Endothelial cell of umbilical vein (primary cell): ENCODE data around the gene NEURL1B. TPM values are rescaled to one million over a fixed set of nuclear protein-coding genes. Genes with fewer than 3 reads are reported as not detected.
A peak's percentile ranks its signal among the peaks of the same experiment; 100 is the strongest.

ENCODE experiments used
- BruUV-seq: library from RNA; stranded (reverse); fragments of 400-500 nt; replicated peaks from 2 replicates; lab custom pipeline; 2021; lab: Mats Ljungman, UMichigan
- CTCF ChIA-PET: fragments of 300-600, 350-600 bp; sonication (Branson Sonifier 250); formaldehyde crosslinking; loops from one replicate; lab custom pipeline; 2021; ENCODE audit warnings: antibody characterized with exemption, inconsistent platforms; lab: Charles Lee
- POLR2A ChIA-PET: fragments of 300-600, 350-600 bp; sonication (Branson Sonifier 250); formaldehyde crosslinking; loops from one replicate; lab custom pipeline; 2021; ENCODE audit warnings: antibody characterized with exemption, inconsistent platforms; lab: Charles Lee
- DNase-seq: peaks from one replicate; pipeline ENCODE4 v3.0.0-alpha.2; 2011; ENCODE audit warnings: low read depth, low spot score
- FAIRE-seq: peaks from 2 replicates; lab custom pipeline; 2011; peaks lifted over from hg19 to GRCh38; lab: Jason Lieb, UNC
- H2AFZ ChIP-seq: 2 replicates; pipeline ENCODE4 v1.6.0; 2012; ENCODE audit warnings: low read depth, low read length, control low read depth, inconsistent platforms
- H3K27ac ChIP-seq: 2 replicates; pipeline ENCODE4 v1.5.1; 2011; ENCODE audit warnings: low read depth, mild to moderate bottlenecking, control low read depth, low read length, moderate library complexity; ENCODE audit not compliant: insufficient read depth
- H3K27me3 ChIP-seq, 2 experiments: 2 replicates each; pipeline versions ENCODE4 v1.6.0 to v1.6.1; 2011; ENCODE audit warnings: low read length in 2 of 2, mixed read lengths in 1 of 2; ENCODE audit not compliant: control insufficient read depth in 2 of 2, insufficient read depth in 2 of 2
- H3K36me3 ChIP-seq, 2 experiments: 2 replicates in 1 of 2; 3 replicates in 1 of 2; pipeline ENCODE4 v1.5.1; 2011; ENCODE audit warnings: low read length in 2 of 2, mild to moderate bottlenecking in 1 of 2, moderate library complexity in 1 of 2; ENCODE audit not compliant: control insufficient read depth in 2 of 2, insufficient read depth in 2 of 2; ENCODE audit errors: extremely low read depth in 1 of 2
- H3K4me1 ChIP-seq: 3 replicates; pipeline ENCODE4 v1.5.1; 2011; ENCODE audit warnings: mild to moderate bottlenecking, low read length; ENCODE audit not compliant: control insufficient read depth, insufficient read depth; ENCODE audit errors: extremely low read depth
- H3K4me2 ChIP-seq: 2 replicates; pipeline ENCODE4 v1.6.1; 2011; ENCODE audit warnings: low read length, control low read depth, mixed read lengths; ENCODE audit not compliant: insufficient read depth
- H3K4me3 ChIP-seq, 3 experiments: fragments of 200-600 bp in 1 of 3; sonication (generic), shearing (Covaris generic) in 1 of 3; replicated peaks in 1 of 3; 2 replicates each; pipeline ENCODE4 v1.5.1; 2011 to 2016; ENCODE audit warnings: control low read depth in 3 of 3, low read length in 3 of 3, mild to moderate bottlenecking in 2 of 3, inconsistent platforms in 1 of 3, low read depth in 1 of 3, moderate library complexity in 1 of 3; ENCODE audit not compliant: insufficient read depth in 1 of 3
- H3K79me2 ChIP-seq: 2 replicates; pipeline ENCODE4 v1.6.0; 2012; ENCODE audit warnings: low read length, inconsistent platforms; ENCODE audit not compliant: control insufficient read depth, insufficient read depth
- H3K9ac ChIP-seq: replicated peaks from 2 replicates; pipeline ENCODE3; 2011; ENCODE audit warnings: low read length, control low read depth; ENCODE audit not compliant: insufficient read depth; ENCODE audit errors: extremely low read depth
- H3K9me1 ChIP-seq: replicated peaks from 3 replicates; pipeline ENCODE4 v1.6.0; 2011; ENCODE audit warnings: mild to moderate bottlenecking, low read length; ENCODE audit not compliant: control insufficient read depth, insufficient read depth; ENCODE audit errors: extremely low read depth
- H3K9me3 ChIP-seq: replicated peaks from 2 replicates; pipeline ENCODE4 v1.5.1; 2012; ENCODE audit warnings: low read length, inconsistent platforms; ENCODE audit not compliant: control insufficient read depth, insufficient read depth
- H4K20me1 ChIP-seq: replicated peaks from 2 replicates; pipeline ENCODE3; 2011; ENCODE audit warnings: mild to moderate bottlenecking, low read length; ENCODE audit not compliant: control insufficient read depth, insufficient read depth; ENCODE audit errors: extremely low read depth
- CTCF ChIP-seq, 2 donors: IDR thresholded peaks; 1 replicate in 1 of 2; 2 replicates in 1 of 2; pipeline ENCODE4 v1.5.1; 2011; ENCODE audit warnings: low read length in 2 of 2, mild to moderate bottlenecking in 2 of 2, moderate library complexity in 2 of 2, control low read depth in 1 of 2, inconsistent platforms in 1 of 2, low read depth in 1 of 2; ENCODE audit not compliant: insufficient read depth in 1 of 2; ENCODE audit errors: extremely low read depth in 1 of 2
- POLR2AphosphoS5 ChIP-seq: IDR thresholded peaks from 2 replicates; pipeline ENCODE4 v1.6.1; 2012; ENCODE audit warnings: low read depth, mild to moderate bottlenecking, control low read depth, low read length, moderate library complexity; ENCODE audit not compliant: insufficient read depth
- dilution Hi-C: fragments of 300-500 bp; cut with MboI; formaldehyde crosslinking; loops from one replicate; pipeline ENCODE4 v1.15.0; 2019; ENCODE audit warnings: low sequenced_read_pairs; ENCODE audit not compliant: extremely low pct_ligation_motif_present
- intact Hi-C: fragments of 100-400 bp; cut with micrococcal nuclease; formaldehyde crosslinking; loops from one replicate; pipeline ENCODE4 v1.10.0; 2022
- polyA plus RNA-seq, 4 experiments: library from polyadenylated mRNA; depleted of rRNA in 3 of 4; stranded (reverse) in 3 of 4; unstranded in 1 of 4; fragments of >200 nt; gene quantifications; 2 replicates each; pipeline versions ENCODE4 v1.2.1 to v1.2.3, GENCODE V29; 2011 to 2012; ENCODE audit warnings: missing spikeins in 1 of 4
- total RNA-seq: library from RNA; stranded (reverse); gene quantifications from 2 replicates; pipeline ENCODE4 v1.2.3, GENCODE V29; 2021
- TF ChIP-seq, protein P1 (sequence below): IDR thresholded peaks from 2 replicates; pipeline ENCODE4 v1.6.1; 2011; ENCODE audit not compliant: insufficient read depth, insufficient read length

NEURL1B gene
- total and polyA plus RNA-seq, 2 donors (not counting 3 experiments of a cell fraction or from before 2014, with no cell fraction given): 0.44 to 1.6 TPM

GRCh38 chr5:172716796-172717313 is 75.8 kb downstream of the NEURL1B start:
- no peaks in the 10 kb centered on the region for H3K36me3 ChIP-seq
- H4K20me1 ChIP-seq: no peaks in the 10 kb centered on the region
- no TSS peak for BruUV-seq
- intact Hi-C loops: loop anchor here (1.0 kb wide), 9 partner anchors 31 to 215 kb away; partner anchors contain the start of genes DUSP1 and ERGIC1
- H3K9ac ChIP-seq: peak overlapping the region; percentile 39
- peak; percentile 87 for DNase-seq
- H2AFZ ChIP-seq: peak overlapping the region; percentile 83
- TF ChIP-seq, protein P1, sequence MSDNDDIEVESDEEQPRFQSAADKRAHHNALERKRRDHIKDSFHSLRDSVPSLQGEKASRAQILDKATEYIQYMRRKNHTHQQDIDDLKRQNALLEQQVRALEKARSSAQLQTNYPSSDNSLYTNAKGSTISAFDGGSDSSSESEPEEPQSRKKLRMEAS: no peak
- TF ChIP-seq POLR2AphosphoS5 (peak; percentile 53), CTCF (IDR thresholded peaks at IDR 0.05; ENCODE audit: extremely low read depth in 1 of 2, insufficient read depth in 1 of 2, low read depth in 1 of 2, low read length in 2 of 2) (peak; percentile 87 to 88)
- ChIA-PET POLR2A (interaction anchor here (0.6 to 1.6 kb wide), 2 partner anchors 52 to 183 kb away, joined by 3 to 6 read pairs; no protein-coding TSS in a partner anchor), CTCF (interaction anchor here (0.6 to 2.0 kb wide), 37 partner anchors 10 to 269 kb away, joined by 3 to 77 read pairs (median 5); partner anchors contain the start of genes ATP6V0E1 and DUSP1)
- peak overlapping the region; percentile 39 for H3K27ac ChIP-seq
- no peak overlapping the region for H3K4me2 ChIP-seq
- H3K4me1 ChIP-seq: peaks cover 20% of the 10 kb centered on the region
- no peak overlapping the region for H3K4me3 ChIP-seq
- peak; percentile 95 for FAIRE-seq
- H3K9me3 ChIP-seq: no peaks in the 10 kb centered on the region
- no peaks in the 10 kb centered on the region for H3K79me2 ChIP-seq
- dilution Hi-C loops: no loop called here
- H3K9me1 ChIP-seq: no peaks in the 10 kb centered on the region
- H3K27me3 ChIP-seq: no peaks in the 10 kb centered on the region
